Measurements from ENCODE around the gene TRIM3. TPM values are rescaled to one million over a fixed set of nuclear protein-coding genes. Genes with fewer than 3 reads are reported as not detected.

The TRIM3 gene
- total RNA-seq, 1 experiment from 2014 or later: 10.6 TPM

GRCh38 chr11:6437993-6438392 is 35.7 kb downstream of the TRIM3 start:
- DNase-seq (ENCODE audit: low spot score): no peak

DNA sequence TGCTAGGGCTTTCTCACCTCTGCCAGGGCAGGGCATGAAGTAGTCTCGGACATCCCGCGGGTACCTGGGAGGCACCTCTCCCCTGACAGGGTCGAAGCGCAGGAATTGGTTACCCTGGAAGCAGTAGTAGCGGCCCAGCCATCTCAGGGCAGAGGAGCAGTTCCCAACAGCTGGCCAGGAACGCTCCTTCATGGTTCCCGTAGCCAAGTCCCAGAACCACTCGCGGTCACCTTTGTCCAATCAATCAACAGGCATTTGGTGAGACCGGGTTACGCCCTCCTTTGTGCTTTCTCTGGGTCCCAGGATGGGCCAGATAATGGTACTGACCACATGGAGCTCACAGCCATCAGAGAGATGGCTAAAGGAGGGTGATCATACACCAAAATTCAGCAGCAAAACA is 36.3 kb downstream of the TRIM3 start:
- DNase-seq (ENCODE audit: low spot score): no peak

DNA sequence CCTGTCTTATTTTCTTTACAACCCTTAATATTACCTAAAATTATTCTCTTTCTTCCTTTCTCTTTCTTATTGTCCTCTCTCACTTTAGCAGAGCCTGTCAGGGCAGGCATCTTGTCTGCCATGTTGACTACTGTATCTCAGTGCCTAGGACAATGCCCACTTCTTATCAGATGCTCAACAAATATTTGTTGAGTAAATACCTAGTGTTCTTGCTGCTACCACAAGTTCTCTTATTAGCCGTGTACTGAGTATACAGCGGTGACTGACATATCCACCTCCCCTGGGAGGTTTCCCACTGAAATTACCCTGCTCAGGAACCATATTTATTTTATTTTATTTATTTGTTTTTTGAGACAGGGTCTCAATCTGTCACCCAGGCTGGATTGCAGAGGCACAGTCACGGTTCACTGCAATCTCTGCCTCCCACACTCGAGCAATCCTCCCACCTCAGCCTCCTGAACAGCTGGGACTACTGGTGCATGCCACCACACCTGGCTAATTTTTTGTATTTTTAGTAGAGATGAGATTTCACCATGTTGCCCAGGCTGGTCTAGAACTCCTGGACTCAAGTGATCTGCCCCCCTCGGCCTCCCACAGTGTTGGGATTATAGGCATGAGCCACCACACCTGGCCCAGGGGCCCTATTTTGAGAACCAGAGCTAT is 39.6 kb downstream of the TRIM3 start:
- no peak for DNase-seq (ENCODE audit: low spot score)

- DNase-seq (ENCODE audit: low spot score): peak; percentile 53
Observed at GRCh38 chr11:6431861-6432260, 41.9 kb downstream of the TRIM3 start.

- no peak for DNase-seq (ENCODE audit: low spot score)
Observed at GRCh38 chr11:6427516-6427915, 46.2 kb downstream of the TRIM3 start.

DNA sequence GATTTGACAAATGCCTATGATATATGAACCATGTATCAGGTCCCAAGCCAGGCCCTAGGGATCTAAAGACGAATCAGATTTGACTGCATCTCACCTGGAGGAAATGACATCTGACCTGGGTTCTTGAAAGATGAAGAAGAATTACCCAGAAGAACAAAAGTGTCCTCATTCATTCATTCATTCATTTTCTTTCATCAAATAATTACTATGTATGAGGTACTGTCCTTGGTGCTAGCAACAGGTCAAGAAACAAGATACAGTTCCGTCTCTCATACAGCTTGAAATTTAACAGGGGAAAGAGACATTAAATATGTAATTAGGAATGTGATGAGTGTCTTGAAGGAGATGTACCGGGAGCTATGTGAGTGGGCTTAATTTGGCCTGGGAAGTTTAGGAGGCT is 53.1 kb downstream of the TRIM3 start:
- no peak for DNase-seq (ENCODE audit: low spot score)

GRCh38 chr11:6419009-6419631 is 54.6 kb downstream of the TRIM3 start, which contains the start of gene APBB1:
TSS of gene APBB1 (minus strand) at chr11:6419094. CDS start at chr11:6411347, 7,747 bp downstream.
- no peak for DNase-seq (ENCODE audit: low spot score)

DNA sequence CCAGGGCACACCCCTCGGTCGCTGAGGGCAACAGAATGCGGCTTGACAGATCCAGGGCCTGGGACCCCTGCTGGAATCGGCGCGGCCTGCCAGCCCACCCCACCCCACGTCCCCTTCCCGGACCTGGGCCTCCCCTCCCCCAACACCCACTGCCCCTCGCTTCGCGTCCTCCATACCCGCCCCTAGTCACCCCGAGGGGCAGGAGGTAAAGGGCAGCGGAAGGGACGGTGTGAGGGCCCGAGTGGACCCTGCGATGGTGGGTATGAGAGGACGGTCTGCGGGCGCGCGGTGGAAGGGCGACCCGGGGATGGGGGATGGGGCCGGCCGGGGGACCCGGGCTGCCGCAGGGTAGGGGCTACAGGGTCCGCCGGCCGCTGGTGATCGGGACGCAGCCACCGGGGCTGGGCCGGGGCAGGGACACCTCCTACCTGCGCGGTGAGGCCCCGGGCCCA is 55.2 kb downstream of the TRIM3 start:
- DNase-seq (ENCODE audit: low spot score): no peak

DNA sequence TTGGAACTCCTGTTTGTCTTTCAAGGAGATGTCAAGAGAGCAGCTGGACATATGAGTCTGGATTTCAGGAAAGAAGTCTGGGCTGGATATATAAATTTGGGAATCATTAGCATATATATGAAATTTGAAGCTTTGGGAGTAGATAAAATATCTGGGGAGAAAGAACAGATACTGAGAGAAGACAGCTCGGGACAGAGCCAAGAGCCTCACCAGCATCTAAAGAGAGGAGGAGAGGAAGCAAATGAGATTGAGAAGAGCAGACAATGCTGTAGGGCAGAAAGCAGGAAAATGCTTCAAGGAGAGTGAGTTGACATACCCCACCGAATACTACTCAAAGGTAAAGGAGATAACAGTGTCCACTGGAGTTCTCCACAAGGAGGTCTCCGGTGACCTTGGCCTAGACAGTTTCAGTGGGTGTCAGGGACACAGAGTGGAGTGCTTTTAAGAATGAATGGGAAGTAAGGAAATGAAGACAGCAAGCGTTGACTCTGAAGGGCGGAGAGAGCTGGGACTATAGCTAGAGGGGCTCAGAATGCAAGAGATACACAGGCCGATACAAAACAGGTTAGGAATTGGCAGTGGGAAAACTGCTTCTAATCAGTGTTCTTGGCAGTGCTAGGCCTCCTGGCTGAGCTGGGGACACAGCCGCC is 55.7 kb downstream of the TRIM3 start:
- DNase-seq (ENCODE audit: low spot score): no peak

DNA sequence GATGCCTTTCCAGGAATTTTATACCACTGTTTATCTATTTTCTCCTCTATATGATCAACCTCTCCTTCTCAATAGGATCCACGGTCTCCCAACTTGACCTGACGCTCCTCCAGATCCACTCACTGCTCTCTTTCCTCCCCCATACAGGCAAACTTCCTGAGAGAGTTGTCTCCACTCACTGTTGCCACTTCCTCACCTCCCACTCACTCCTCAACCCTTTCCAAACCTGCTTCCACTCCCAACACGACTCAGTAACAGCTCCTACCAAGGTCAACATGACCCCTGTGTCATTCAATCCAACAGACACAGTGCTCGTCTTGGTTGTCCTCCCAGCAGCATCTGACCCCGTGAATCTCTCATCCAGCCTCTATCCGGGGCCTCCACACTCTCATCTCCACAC is 57.9 kb downstream of the TRIM3 start:
- no peak for DNase-seq (ENCODE audit: low spot score)

- DNase-seq (ENCODE audit: low spot score): no peak
Observed at GRCh38 chr11:6414874-6415328, 58.8 kb downstream of the TRIM3 start.

DNA sequence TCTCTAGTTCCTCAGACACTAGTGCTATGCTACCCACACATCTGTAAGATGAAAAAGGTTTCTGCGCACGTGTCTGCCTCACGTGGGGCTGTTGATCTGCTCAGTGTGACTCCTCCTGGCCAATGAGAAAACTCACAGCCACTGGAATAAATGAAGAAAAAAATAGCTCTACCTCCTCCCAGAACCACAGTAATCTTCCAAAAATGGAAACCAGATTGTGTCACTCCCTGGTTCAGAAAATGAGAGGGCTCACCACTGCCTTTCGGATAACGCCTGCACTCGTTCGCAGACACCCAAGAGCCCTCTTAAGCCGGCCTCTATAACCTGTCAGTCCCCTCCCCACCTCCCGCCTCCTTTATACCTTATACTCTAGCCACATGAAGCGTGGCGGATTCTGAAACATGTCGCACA is 59.9 kb downstream of the TRIM3 start:
- DNase-seq (ENCODE audit: low spot score): no peak

GRCh38 chr11:6411594-6412031 is 62.1 kb downstream of the TRIM3 start:
- DNase-seq (ENCODE audit: low spot score): no peak

DNA sequence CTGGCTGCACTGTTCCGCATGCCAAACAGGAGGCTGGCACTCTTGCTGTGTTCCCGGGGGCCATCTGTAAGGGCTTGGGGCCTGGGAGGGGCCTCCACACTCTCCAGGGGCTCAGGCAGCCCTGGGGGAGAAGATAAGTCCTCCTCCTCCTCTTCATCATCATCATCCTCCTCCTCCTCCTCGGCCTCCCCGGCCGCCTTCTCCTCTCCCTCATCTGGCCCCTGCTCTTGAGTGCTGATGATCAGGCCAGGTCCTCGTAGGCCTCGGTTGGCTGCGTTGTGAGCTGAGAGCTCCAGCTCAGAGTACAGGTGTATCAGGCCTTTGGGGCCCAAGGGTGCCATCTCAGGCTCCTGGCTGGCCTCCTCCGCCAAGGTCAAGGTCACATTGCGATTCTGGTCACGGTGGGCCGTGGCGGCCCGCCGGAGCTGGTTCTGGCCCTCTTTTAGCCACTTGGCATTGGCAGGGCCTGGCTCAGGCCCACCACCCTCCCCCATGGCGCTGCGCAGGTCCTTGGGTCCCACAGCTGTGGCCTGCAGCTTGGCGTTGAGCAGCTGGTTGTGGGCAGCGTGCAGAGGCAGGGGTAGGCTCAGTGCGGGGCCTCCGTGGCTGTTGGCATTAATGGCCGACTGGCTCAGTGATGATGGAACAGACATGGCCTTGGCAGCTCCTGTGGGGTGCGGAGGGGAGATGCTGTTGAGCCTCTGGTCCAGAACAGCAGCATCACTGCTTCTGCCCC is 62.9 kb downstream of the TRIM3 start:
- DNase-seq (ENCODE audit: low spot score): no peak

GRCh38 chr11:6406370-6406769 is 67.4 kb downstream of the TRIM3 start:
- DNase-seq (ENCODE audit: low spot score): no peak

GRCh38 chr11:6405846-6406245 is 67.9 kb downstream of the TRIM3 start:
- DNase-seq (ENCODE audit: low spot score): no peak

- no peak for DNase-seq (ENCODE audit: low spot score)
Observed at GRCh38 chr11:6405052-6405667, 68.6 kb downstream of the TRIM3 start.

DNA sequence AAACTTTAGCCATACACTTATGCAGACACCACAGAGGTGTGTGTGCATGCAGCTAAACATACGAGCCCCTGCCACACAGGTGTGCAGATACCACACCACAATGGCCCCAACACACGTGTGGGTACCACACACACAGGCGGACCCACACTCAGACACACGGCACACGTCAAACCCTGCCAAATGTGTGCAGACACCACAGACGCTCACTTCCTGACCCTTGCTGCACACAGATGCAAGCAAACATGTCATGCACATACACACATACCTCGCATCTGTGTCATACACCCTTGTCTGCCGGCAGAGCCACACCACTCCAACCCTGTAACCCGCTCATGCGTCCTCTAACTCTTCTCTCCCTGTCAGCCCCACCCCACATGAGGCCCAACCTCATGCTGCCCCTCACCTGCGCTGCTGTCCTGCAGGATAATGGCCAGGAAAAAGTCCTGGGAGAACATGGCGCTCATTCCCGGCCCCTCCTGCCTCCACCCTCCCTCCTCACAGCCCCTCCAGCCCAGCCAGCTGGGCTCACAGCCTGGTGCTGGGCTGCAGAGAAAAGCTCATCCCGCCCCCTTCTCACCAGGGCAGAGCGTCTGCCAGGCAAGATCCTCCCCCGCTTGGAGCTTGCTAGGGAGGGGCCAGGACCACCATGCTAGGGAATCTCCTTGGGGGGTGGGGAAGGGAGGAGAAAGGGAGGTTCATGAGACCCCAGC is 69.2 kb downstream of the TRIM3 start:
- DNase-seq (ENCODE audit: low spot score): no peak

- DNase-seq (ENCODE audit: low spot score): no peak
Observed at GRCh38 chr11:6403539-6403938, 70.2 kb downstream of the TRIM3 start.

DNA sequence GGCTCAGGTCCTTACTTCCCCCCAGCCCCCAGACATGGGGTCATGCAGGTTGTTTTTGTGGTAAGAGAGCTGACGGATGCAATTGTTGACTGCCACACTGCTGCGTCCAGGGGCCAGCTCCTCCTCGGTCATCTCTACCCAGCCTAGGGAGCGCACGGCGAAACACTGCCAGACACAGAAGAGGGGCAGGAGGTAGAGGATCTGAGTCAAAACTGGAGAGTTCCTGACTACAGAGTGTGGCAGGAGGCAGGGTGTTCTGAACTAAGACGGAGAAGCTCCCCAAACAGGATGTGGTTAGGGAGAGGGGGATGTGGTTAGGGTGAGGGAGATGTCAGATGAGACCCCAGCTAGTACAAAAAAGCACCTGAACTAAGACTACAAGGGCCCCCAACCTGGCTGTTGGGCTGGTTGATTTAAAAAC is 71.2 kb downstream of the TRIM3 start:
- no peak for DNase-seq (ENCODE audit: low spot score)

DNA sequence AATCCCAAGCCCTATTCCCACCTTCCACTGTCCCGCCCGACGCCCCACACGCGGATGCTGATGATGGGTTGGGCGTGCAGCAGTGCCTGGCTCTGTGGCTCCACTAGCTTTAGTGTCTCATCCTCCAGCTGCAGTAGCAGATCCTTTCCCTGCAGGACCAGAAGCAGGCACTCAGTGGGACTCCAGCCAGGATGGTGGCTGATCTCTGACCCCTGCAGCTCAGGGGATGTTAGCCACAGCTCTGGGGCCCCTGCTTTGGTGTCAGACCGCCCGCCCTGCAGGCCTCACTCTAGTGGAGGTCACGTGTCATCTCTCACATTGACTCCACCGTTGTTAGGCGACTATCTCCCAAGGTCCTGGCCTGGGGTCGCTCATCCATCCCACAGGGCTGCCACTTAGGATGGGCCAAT is 71.7 kb downstream of the TRIM3 start:
- DNase-seq (ENCODE audit: low spot score): no peak

Data from H4 (cell line).